ENCODE data around the gene KISS1. TPM values are rescaled to one million over a fixed set of nuclear protein-coding genes. Genes with fewer than 3 reads are reported as not detected.
A peak's percentile ranks its signal among the peaks of the same experiment; 100 is the strongest.

KISS1 gene
- total and polyA plus RNA-seq, 4 donors, result 0.25 to 3.4 TPM; not detected in 2

DNA sequence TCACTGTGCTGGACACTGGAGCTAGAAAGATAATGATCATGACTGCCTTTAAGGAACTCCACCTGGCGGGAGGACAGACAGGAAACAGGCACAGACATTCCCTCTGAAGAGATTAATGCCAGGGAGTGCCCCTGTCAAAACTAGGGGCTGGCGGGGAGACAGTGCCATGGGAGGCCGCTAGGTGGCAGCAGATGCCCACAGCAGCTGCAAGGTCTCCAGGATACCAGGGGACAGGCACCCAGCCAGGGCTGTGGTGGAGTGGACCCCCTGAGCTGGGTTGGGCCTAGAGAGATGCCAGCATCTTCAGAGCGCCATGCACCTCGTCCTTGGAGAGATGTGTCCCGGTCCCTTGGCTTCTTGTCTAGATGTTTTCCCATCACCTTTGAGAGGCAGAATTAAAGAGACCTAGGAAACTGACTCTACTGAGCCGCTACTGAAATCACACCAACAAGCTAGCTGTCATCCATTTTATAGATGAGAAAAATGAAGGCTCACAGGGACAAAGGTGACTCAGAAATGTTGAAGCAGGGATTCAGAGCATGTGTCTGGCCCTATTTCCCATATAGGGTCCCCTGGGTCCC lies 33.7 kb downstream of the KISS1 start:
- DNase-seq, result peak; percentile 77 to 83 (median 78)
- TF ChIP-seq, protein P1, sequence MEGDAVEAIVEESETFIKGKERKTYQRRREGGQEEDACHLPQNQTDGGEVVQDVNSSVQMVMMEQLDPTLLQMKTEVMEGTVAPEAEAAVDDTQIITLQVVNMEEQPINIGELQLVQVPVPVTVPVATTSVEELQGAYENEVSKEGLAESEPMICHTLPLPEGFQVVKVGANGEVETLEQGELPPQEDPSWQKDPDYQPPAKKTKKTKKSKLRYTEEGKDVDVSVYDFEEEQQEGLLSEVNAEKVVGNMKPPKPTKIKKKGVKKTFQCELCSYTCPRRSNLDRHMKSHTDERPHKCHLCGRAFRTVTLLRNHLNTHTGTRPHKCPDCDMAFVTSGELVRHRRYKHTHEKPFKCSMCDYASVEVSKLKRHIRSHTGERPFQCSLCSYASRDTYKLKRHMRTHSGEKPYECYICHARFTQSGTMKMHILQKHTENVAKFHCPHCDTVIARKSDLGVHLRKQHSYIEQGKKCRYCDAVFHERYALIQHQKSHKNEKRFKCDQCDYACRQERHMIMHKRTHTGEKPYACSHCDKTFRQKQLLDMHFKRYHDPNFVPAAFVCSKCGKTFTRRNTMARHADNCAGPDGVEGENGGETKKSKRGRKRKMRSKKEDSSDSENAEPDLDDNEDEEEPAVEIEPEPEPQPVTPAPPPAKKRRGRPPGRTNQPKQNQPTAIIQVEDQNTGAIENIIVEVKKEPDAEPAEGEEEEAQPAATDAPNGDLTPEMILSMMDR (IDR thresholded peaks at IDR 0.05; ENCODE audit: control extremely low read depth, extremely low read depth), result peak; percentile 96
- no peaks in the 10 kb centered on the region for H3K36me3 ChIP-seq (ENCODE audit: control insufficient read depth in 4 of 4, insufficient read depth in 4 of 4, low read length in 4 of 4)
- H3K27me3 ChIP-seq (ENCODE audit: control insufficient read depth in 3 of 3, insufficient read depth in 3 of 3, low read length in 2 of 3), result peaks cover 0 to 2% (median 0%) of the 10 kb centered on the region in 3 donors
- WGBS, 2 donors, result 12 to 15% methylated on average over 7 of the region's 7 CpGs
- H3K9ac ChIP-seq (ENCODE audit: insufficient read depth in 1 of 2, low read length in 2 of 2), result no peak overlapping the region
- H3K4me3 ChIP-seq, result no peak overlapping the region
- no peaks in the 10 kb centered on the region for H3K4me1 ChIP-seq (ENCODE audit: control insufficient read depth in 5 of 5, insufficient read depth in 5 of 5, low read length in 5 of 5)
- peak; percentile 84 for ATAC-seq (ENCODE audit: insufficient read depth, low FRiP score)
- no peak overlapping the region for H3K27ac ChIP-seq (ENCODE audit: low read depth in 1 of 2, low read length in 1 of 2)
- no peaks in the 10 kb centered on the region for H3K9me3 ChIP-seq (ENCODE audit: control insufficient read depth in 4 of 4, insufficient read depth in 3 of 4, low read length in 3 of 4)

DNA sequence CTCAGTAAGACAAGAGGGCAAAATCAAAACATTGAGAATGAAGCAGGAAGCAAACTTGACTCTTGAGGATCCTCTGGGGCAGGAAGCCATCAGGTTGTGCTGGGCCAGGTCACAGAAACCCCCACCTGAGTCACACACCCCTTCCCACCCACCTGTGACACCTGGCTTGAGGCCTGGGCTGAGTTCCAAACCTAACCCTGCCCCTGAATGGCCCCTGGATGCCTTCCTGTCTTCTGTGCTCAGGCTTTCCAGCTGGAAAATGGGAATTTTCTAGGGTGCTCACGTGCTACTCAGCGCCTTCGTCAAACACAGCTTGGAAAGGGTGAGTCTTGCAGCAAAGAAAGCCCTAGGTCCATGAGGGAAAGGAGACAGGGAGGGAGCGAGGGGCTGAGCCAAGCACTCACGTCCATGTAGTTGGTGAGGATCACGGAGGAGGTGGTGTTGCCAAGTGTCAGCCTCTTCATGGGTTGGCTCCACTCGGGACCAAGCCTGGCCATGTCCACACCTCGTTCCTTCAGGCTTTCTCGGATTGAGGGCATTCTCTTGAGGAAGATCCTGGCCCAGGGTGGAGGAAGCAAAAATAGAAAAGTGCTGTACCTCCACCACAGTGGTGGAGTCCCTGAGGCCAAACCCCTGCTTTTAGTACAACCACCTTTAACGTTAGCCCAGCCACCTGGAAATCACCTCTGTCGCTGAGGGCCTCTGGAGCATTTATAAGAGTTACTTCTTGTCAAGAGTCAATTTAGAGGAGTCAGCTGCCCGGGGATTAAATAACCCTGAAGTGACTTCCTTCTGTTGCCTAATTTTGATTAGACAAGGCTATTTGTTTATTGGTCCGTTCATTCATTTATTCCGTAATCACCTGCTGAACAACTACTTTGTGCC lies 34.4 kb downstream of the KISS1 start:
- ATAC-seq (ENCODE audit: insufficient read depth, low FRiP score), result peak; percentile 38
- Histone ChIP-seq H3K27me3 (ENCODE audit: control insufficient read depth in 3 of 3, insufficient read depth in 3 of 3, low read length in 2 of 3) (peaks cover 0 to 2% (median 0%) of the 10 kb centered on the region in 3 donors), H3K9me3 (ENCODE audit: control insufficient read depth in 4 of 4, insufficient read depth in 3 of 4, low read length in 3 of 4) (no peaks in the 10 kb centered on the region), H3K4me1 (ENCODE audit: control insufficient read depth in 5 of 5, insufficient read depth in 5 of 5, low read length in 5 of 5) (no peaks in the 10 kb centered on the region), H3K36me3 (ENCODE audit: control insufficient read depth in 4 of 4, insufficient read depth in 4 of 4, low read length in 4 of 4) (no peaks in the 10 kb centered on the region), H3K4me3 (no peak overlapping the region), H3K27ac (ENCODE audit: low read depth in 1 of 2, low read length in 1 of 2) (peak overlapping the region in 1 of 2 donors; percentile 41), H3K9ac (ENCODE audit: insufficient read depth in 1 of 2, low read length in 2 of 2) (no peak overlapping the region)
- DNase-seq, result no peak
- TF ChIP-seq, protein P1 (IDR thresholded peaks at IDR 0.05; ENCODE audit: control extremely low read depth, extremely low read depth), result no peak
- 45 to 65% methylated on average over 14 of the region's 14 CpGs for WGBS, 2 donors

DNA sequence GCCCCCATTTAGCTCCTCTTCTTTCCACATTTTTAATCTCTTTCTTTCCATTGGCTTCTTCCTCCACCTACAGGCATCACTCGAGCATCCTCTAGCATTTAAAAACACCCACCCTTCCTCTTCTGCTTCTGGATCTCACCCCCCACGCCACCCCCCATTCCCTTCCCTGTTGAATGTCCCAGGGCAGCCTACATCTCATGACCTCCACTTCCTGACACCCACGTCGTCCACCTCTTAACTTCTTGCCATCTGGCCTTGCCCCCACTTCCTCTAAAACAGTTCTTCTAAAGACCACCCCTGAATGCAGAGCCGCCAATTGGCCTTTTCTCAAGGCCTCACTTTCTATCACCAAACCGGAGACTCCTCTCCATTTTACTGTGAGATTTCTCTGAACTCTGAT lies 38.3 kb downstream of the KISS1 start:
- TF ChIP-seq, protein P1 (IDR thresholded peaks at IDR 0.05; ENCODE audit: control extremely low read depth, extremely low read depth), result no peak
- Histone ChIP-seq H3K9me3 (ENCODE audit: control insufficient read depth in 4 of 4, insufficient read depth in 3 of 4, low read length in 3 of 4) (no peaks in the 10 kb centered on the region), H3K4me3 (no peak overlapping the region), H3K36me3 (ENCODE audit: control insufficient read depth in 4 of 4, insufficient read depth in 4 of 4, low read length in 4 of 4) (no peaks in the 10 kb centered on the region), H3K9ac (ENCODE audit: insufficient read depth in 1 of 2, low read length in 2 of 2) (no peak overlapping the region), H3K4me1 (ENCODE audit: control insufficient read depth in 5 of 5, insufficient read depth in 5 of 5, low read length in 5 of 5) (no peaks in the 10 kb centered on the region), H3K27ac (ENCODE audit: low read depth in 1 of 2, low read length in 1 of 2) (no peak overlapping the region), H3K27me3 (ENCODE audit: control insufficient read depth in 3 of 3, insufficient read depth in 3 of 3, low read length in 2 of 3) (no peaks in the 10 kb centered on the region)
- DNase-seq, result no peak
- 60% methylated on average over 6 of the region's 6 CpGs for WGBS, 2 donors
- no peak for ATAC-seq (ENCODE audit: insufficient read depth, low FRiP score)

Data from lung (tissue), 12 donors.